ENCODE data around the gene PLEKHA5. TPM values are rescaled to one million over a fixed set of nuclear protein-coding genes. Genes with fewer than 3 reads are reported as not detected.

Gene PLEKHA5
- total RNA-seq, 6 experiments from 2014 or later = 15.7 to 22.6 (median 18.6) TPM

- peaks cover 35% of the 10 kb centered on the region for H3K36me3 Mint-ChIP-seq (ENCODE audit: low read depth)
- H3K9me3 Mint-ChIP-seq = no peaks in the 10 kb centered on the region
- H3K27me3 Mint-ChIP-seq (ENCODE audit: insufficient read depth) = no peaks in the 10 kb centered on the region; the same call in 1 of the 2 replicates
Measured at GRCh38 chr12:19144985-19145384, 15.5 kb downstream of the PLEKHA5 start.

DNA sequence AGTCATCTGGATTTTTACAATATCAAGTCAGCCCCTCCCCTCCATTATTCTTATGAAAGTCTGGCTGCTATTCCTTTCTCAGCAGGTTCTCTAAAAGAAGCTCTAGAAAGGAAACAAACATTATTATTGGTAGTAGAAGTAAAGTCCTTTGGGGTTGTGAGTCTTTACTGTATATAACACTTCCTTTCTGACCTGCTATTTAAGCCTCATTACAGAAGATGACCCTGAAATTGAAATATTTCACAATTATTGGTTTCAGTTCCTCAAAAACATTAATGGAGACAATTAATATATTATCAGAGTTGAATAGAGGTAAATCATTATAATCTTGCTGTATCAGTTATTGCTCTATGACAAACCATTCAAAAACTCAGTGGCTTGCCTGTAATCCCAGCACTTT, 19.3 kb downstream of the PLEKHA5 start:
- Mint-ChIP-seq H3K4me3 (no peak overlapping the region), H3K27me3 (ENCODE audit: insufficient read depth) (no peaks in the 10 kb centered on the region; the same call in 1 of the 2 replicates), H3K36me3 (ENCODE audit: low read depth) (peaks cover 37% of the 10 kb centered on the region), H3K4me1 (ENCODE audit: low read depth) (peaks cover 36% of the 10 kb centered on the region), H3K27ac (no peak overlapping the region), H3K9me3 (peaks cover 9% of the 10 kb centered on the region)
- no peak for TF ChIP-seq CTCF (IDR thresholded peaks at IDR 0.05)
- DNase-seq = no peak

More at GRCh38 chr12:19144985-19145384, 15.5 kb downstream of the PLEKHA5 start:
- no peak overlapping the region for H3K27ac Mint-ChIP-seq
- H3K4me3 Mint-ChIP-seq = no peak overlapping the region
- no peak for TF ChIP-seq CTCF (IDR thresholded peaks at IDR 0.05)
- H3K4me1 Mint-ChIP-seq (ENCODE audit: low read depth) = peaks cover 21% of the 10 kb centered on the region
- no peak for DNase-seq

DNA sequence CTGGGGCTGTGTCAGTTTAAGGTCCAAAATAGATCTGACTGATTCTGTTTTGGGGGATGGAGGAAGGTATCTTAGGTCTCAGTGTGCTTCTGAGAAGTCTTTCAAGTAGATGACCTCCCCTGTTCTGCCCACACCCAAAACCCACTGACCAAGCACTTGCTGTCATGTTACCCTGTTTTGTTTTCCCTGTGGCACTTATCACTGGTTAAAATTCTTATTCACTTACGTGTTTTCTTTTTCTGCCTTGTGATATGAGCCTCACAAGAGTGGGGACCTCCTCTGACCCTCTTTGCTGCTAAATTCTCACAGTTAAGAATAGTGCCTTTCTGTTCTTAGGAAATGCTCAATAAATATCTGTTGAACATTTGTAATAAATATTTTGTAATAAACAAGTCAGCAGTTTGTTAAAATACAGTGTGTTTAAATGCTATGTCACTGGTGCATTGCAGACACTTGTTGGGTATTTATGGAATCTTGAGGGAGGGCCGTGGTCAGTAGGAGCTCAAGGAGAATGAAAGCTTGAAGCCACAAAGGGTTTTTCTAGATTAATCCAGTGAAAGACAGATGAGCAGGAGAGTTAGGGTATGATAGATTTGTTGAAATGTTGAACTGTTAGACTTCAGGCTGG, 20.9 kb downstream of the PLEKHA5 start:
- Mint-ChIP-seq H3K9me3 (peaks cover 9% of the 10 kb centered on the region), H3K27ac (peak overlapping the region; percentile 56), H3K36me3 (ENCODE audit: low read depth) (peaks cover 30% of the 10 kb centered on the region), H3K4me1 (ENCODE audit: low read depth) (peaks cover 48% of the 10 kb centered on the region), H3K27me3 (ENCODE audit: insufficient read depth) (no peaks in the 10 kb centered on the region; the same call in 1 of the 2 replicates), H3K4me3 (peak overlapping the region; percentile 1; the same call in 1 of the 2 replicates)
- no peak for DNase-seq
- TF ChIP-seq CTCF (IDR thresholded peaks at IDR 0.05) = no peak

GRCh38 chr12:19151298-19151697, 21.8 kb downstream of the PLEKHA5 start:
- Mint-ChIP-seq H3K27ac (peak overlapping the region; percentile 56), H3K4me1 (ENCODE audit: low read depth) (peaks cover 54% of the 10 kb centered on the region), H3K36me3 (ENCODE audit: low read depth) (peaks cover 30% of the 10 kb centered on the region), H3K9me3 (peaks cover 9% of the 10 kb centered on the region), H3K4me3 (no peak overlapping the region), H3K27me3 (ENCODE audit: insufficient read depth) (no peaks in the 10 kb centered on the region; the same call in 1 of the 2 replicates)
- no peak for DNase-seq
- TF ChIP-seq CTCF (IDR thresholded peaks at IDR 0.05) = no peak

GRCh38 chr12:19153396-19153795, 23.9 kb downstream of the PLEKHA5 start:
- Mint-ChIP-seq H3K9me3 (peaks cover 9% of the 10 kb centered on the region), H3K4me1 (ENCODE audit: low read depth) (peaks cover 56% of the 10 kb centered on the region), H3K27ac (no peak overlapping the region), H3K4me3 (no peak overlapping the region), H3K27me3 (ENCODE audit: insufficient read depth) (no peaks in the 10 kb centered on the region; the same call in 1 of the 2 replicates), H3K36me3 (ENCODE audit: low read depth) (peaks cover 30% of the 10 kb centered on the region)
- no peak for DNase-seq
- no peak for TF ChIP-seq CTCF (IDR thresholded peaks at IDR 0.05)

Data from HFFc6 (cell line).